ENCODE results near the gene TIRAP. TPM values are rescaled to one million over a fixed set of nuclear protein-coding genes. Genes with fewer than 3 reads are reported as not detected.

Gene TIRAP
- total RNA-seq, 2 donors from 2014 or later, result 15.2 to 20.7 TPM

DNA sequence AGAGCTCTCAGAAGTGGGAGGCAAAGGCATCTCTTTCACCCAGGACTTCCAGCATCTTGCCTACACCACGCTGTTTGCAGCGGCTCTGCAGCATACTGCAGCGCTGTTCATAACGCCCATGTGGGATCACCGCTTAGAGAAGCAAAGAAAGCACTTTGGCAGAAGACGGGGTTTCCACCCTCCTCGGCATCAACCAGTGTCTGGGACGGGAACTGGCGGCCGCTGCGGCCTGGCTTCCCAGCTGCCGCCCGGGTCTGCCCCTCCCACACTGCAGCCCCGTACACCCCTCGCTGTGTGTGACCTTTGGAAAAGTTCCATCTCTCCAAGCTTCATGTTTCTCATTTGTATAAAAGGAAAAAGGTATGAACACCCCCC, 545 bp upstream of the TIRAP start:
- Histone ChIP-seq H3K27me3 (replicated peaks; ENCODE audit: insufficient read depth) (no peaks in the 10 kb centered on the region), H3K27ac (peak overlapping the region; percentile 78 to 84), H3K36me3 (peaks cover under 1% of the 10 kb centered on the region), H3K9me3 (no peaks in the 10 kb centered on the region), H3K4me3 (peak overlapping the region; percentile 80), H3K4me1 (ENCODE audit: control insufficient read depth in 1 of 2, low read depth in 2 of 2) (peaks cover 14 to 25% of the 10 kb centered on the region in 2 donors)
- DNase-seq (ENCODE audit: low spot score) (no peak), ATAC-seq (ENCODE audit: insufficient number of reproducible peaks, low FRiP score, low read depth) (no peak)
- TF ChIP-seq, protein P1, sequence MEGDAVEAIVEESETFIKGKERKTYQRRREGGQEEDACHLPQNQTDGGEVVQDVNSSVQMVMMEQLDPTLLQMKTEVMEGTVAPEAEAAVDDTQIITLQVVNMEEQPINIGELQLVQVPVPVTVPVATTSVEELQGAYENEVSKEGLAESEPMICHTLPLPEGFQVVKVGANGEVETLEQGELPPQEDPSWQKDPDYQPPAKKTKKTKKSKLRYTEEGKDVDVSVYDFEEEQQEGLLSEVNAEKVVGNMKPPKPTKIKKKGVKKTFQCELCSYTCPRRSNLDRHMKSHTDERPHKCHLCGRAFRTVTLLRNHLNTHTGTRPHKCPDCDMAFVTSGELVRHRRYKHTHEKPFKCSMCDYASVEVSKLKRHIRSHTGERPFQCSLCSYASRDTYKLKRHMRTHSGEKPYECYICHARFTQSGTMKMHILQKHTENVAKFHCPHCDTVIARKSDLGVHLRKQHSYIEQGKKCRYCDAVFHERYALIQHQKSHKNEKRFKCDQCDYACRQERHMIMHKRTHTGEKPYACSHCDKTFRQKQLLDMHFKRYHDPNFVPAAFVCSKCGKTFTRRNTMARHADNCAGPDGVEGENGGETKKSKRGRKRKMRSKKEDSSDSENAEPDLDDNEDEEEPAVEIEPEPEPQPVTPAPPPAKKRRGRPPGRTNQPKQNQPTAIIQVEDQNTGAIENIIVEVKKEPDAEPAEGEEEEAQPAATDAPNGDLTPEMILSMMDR (IDR thresholded peaks at IDR 0.05), result no peak

DNA sequence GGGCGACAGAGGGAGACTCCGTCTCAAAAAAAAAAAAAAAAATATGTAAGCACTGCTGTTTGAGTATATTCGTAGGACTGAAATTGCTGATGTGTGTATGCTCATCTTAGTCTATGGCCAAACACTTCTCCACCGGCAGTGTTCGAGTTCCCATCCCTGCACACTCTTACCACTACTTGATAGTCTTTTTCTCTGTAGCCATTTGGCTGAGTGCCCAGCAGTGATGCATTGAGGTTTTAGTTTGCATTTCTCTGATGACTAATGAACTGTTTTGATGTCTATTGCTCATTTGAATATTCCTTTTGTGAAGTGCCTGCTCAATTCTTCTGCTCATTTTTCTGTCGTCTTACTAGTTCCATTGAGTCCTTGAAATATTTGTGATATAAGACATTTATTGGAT, 1.9 kb downstream of the TIRAP start:
- Histone ChIP-seq H3K27me3 (replicated peaks; ENCODE audit: insufficient read depth) (no peaks in the 10 kb centered on the region), H3K9me3 (no peaks in the 10 kb centered on the region), H3K4me3 (no peak overlapping the region), H3K36me3 (peaks cover 9% of the 10 kb centered on the region), H3K4me1 (ENCODE audit: control insufficient read depth in 1 of 2, low read depth in 2 of 2) (peaks cover 14 to 25% of the 10 kb centered on the region in 2 donors), H3K27ac (no peak overlapping the region)
- DNase-seq (ENCODE audit: low spot score), result peak; percentile 61
- TF ChIP-seq, protein P1 (IDR thresholded peaks at IDR 0.05), result no peak
- no peak for ATAC-seq (ENCODE audit: insufficient number of reproducible peaks, low FRiP score, low read depth)

DNA sequence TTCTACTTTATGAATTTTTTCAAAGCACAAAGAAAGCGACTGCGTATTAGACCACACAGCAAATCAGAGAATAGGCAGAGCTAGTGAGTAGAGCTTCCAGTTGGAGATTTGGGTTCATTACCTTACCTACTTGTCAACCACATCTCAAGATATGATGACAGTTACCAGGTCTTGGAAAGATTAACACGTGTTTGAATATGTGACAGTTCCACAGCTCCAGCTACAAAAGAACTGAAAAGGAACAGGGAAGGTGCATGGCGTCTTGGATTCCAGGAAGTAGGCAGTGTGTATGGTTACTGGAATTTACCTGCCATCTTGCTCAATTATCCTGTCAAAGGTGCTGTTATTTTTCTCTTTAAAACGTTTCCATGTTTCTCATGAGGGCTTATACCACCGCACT, 5.3 kb downstream of the TIRAP start:
- H3K27me3 ChIP-seq (replicated peaks; ENCODE audit: insufficient read depth), result no peaks in the 10 kb centered on the region
- no peak for ATAC-seq (ENCODE audit: insufficient number of reproducible peaks, low FRiP score, low read depth)
- TF ChIP-seq, protein P1 (IDR thresholded peaks at IDR 0.05), result no peak
- no peaks in the 10 kb centered on the region for H3K9me3 ChIP-seq
- no peak overlapping the region for H3K27ac ChIP-seq
- no peak overlapping the region for H3K4me3 ChIP-seq
- peaks cover 6 to 16% of the 10 kb centered on the region in 2 donors for H3K4me1 ChIP-seq (ENCODE audit: control insufficient read depth in 1 of 2, low read depth in 2 of 2)
- DNase-seq (ENCODE audit: low spot score), result no peak
- H3K36me3 ChIP-seq, result peaks cover 38% of the 10 kb centered on the region

DNA sequence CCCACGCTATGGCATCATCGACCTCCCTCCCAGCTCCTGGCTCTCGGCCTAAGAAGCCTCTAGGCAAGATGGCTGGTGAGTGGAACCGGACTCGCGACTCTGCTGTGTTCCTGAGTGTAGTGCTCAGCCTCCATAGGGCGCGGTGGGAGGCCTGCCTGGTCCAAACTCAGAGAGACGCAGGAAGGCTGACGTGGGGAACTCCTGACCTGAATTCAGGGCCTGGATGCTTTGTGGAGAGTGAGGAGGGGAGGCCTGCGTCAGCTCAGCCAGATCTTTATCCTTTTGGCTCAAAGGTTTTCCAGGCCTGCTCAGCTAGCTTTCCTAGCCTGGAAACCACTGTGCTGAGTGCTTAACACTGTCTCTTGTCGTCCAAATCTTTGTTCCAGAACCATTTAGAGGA, 8.0 kb downstream of the TIRAP start:
- Histone ChIP-seq H3K36me3 (peaks cover 42% of the 10 kb centered on the region), H3K4me3 (no peak overlapping the region), H3K27me3 (replicated peaks; ENCODE audit: insufficient read depth) (no peaks in the 10 kb centered on the region), H3K9me3 (no peaks in the 10 kb centered on the region), H3K4me1 (ENCODE audit: control insufficient read depth in 1 of 2, low read depth in 2 of 2) (no peaks in the 10 kb centered on the region), H3K27ac (no peak overlapping the region)
- TF ChIP-seq, protein P1 (IDR thresholded peaks at IDR 0.05), result no peak
- ATAC-seq (ENCODE audit: insufficient number of reproducible peaks, low FRiP score, low read depth), result no peak
- DNase-seq (ENCODE audit: low spot score), result no peak

DNA sequence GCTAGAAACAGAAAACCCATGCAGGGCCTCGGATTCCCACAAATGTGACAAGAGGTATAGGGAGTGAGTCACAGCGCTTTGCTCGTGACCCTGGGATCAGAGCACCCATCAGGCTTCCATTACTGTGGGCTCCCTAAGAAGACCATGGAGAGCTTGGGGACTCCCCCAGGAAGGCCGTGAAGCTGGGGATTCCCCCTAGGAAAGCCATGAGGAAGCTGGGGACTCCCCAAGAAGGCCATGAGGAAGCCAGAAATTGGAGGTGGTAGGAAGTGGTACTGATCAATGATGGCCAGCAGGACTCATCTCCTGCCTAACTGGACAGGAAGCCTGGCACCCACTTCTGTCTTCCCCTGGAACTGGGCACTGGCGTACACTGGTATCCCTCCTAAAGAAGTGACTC, 10.8 kb downstream of the TIRAP start:
- DNase-seq (ENCODE audit: low spot score), result no peak
- no peak overlapping the region for H3K27ac ChIP-seq
- no peak for ATAC-seq (ENCODE audit: insufficient number of reproducible peaks, low FRiP score, low read depth)
- H3K4me3 ChIP-seq, result no peak overlapping the region
- peaks cover 37% of the 10 kb centered on the region for H3K36me3 ChIP-seq
- no peaks in the 10 kb centered on the region for H3K4me1 ChIP-seq (ENCODE audit: control insufficient read depth in 1 of 2, low read depth in 2 of 2)
- no peaks in the 10 kb centered on the region for H3K9me3 ChIP-seq
- TF ChIP-seq, protein P1 (IDR thresholded peaks at IDR 0.05), result no peak
- no peaks in the 10 kb centered on the region for H3K27me3 ChIP-seq (replicated peaks; ENCODE audit: insufficient read depth)

Measured in thoracic aorta (tissue), 2 donors.